H1 (cell line): ENCODE data around the gene DGKI.

Experiments
- CHD1 ChIP-seq: IDR thresholded peaks from 2 replicates; pipeline ENCODE4 v1.6.1; 2012; ENCODE audit warnings: low read depth, low read length, improper control_type of control experiment
- CHD2 ChIP-seq: IDR thresholded peaks from 2 replicates; pipeline ENCODE4 v1.6.1; 2012; ENCODE audit warnings: low read length, improper control_type of control experiment
- CREB1 ChIP-seq: IDR thresholded peaks from 2 replicates; pipeline ENCODE4 v1.6.1; 2012; ENCODE audit warnings: inconsistent platforms
- CTCF ChIP-seq, 3 experiments: IDR thresholded peaks; 1 replicate in 2 of 3; 2 replicates in 1 of 3; pipeline versions ENCODE4 v1.5.1 to v1.6.1; 2011; ENCODE audit warnings: low read length in 3 of 3, mild to moderate bottlenecking in 3 of 3, inconsistent platforms in 2 of 3, low read depth in 1 of 3, moderate library complexity in 1 of 3; ENCODE audit not compliant: insufficient read depth in 1 of 3; ENCODE audit errors: control extremely low read depth in 1 of 3
- EP300 ChIP-seq, 2 experiments: IDR thresholded peaks; 1 replicate in 1 of 2; 2 replicates in 1 of 2; pipeline ENCODE4 v1.6.1; 2011 to 2012; ENCODE audit warnings: low read depth in 2 of 2, low read length in 2 of 2, mild to moderate bottlenecking in 2 of 2, borderline replicate concordance in 1 of 2, inconsistent platforms in 1 of 2, moderate library complexity in 1 of 2
- EZH2 ChIP-seq: fragments of 200-600 bp; sonication (generic); IDR thresholded peaks from 2 replicates; pipeline ENCODE4 v1.7.1; 2012; ENCODE audit warnings: low read depth, mild to moderate bottlenecking, moderate library complexity, low read length, inconsistent platforms; ENCODE audit not compliant: severe bottlenecking
- JUN ChIP-seq: IDR thresholded peaks from 2 replicates; pipeline ENCODE4 v1.6.1; 2011; ENCODE audit warnings: low read depth, mild to moderate bottlenecking, improper control_type of control experiment, low read length
- KDM5A ChIP-seq: fragments of 200-600 bp; IDR thresholded peaks from 2 replicates; pipeline ENCODE4 v1.7.1; 2012; ENCODE audit warnings: mild to moderate bottlenecking, low read length, inconsistent platforms, mixed read lengths
- PHF8 ChIP-seq: fragments of 200-600 bp; sonication (generic); conservative IDR thresholded peaks from 2 replicates; pipeline ENCODE4 v1.7.1; 2012; ENCODE audit warnings: low read depth, mild to moderate bottlenecking, inconsistent platforms, low read length, moderate library complexity
- POLR2AphosphoS5 ChIP-seq: IDR thresholded peaks from 2 replicates; pipeline ENCODE4 v1.6.1; 2011; ENCODE audit warnings: low read depth, low read length
- SP1 ChIP-seq: IDR thresholded peaks from 2 replicates; pipeline ENCODE4 v1.6.1; 2011; ENCODE audit warnings: low read depth, low read length
- TCF12 ChIP-seq: IDR thresholded peaks from 2 replicates; pipeline ENCODE4 v1.6.1; 2011; ENCODE audit warnings: low read depth, mild to moderate bottlenecking, low read length
- YY1 ChIP-seq: IDR thresholded peaks from 2 replicates; pipeline ENCODE4 v1.6.1; 2011; ENCODE audit warnings: low read depth, mild to moderate bottlenecking, low read length
- TF ChIP-seq, protein P1 (sequence below): IDR thresholded peaks from 2 replicates; pipeline ENCODE4 v1.6.1; 2011; ENCODE audit warnings: low read length, improper control_type of control experiment

DNA sequence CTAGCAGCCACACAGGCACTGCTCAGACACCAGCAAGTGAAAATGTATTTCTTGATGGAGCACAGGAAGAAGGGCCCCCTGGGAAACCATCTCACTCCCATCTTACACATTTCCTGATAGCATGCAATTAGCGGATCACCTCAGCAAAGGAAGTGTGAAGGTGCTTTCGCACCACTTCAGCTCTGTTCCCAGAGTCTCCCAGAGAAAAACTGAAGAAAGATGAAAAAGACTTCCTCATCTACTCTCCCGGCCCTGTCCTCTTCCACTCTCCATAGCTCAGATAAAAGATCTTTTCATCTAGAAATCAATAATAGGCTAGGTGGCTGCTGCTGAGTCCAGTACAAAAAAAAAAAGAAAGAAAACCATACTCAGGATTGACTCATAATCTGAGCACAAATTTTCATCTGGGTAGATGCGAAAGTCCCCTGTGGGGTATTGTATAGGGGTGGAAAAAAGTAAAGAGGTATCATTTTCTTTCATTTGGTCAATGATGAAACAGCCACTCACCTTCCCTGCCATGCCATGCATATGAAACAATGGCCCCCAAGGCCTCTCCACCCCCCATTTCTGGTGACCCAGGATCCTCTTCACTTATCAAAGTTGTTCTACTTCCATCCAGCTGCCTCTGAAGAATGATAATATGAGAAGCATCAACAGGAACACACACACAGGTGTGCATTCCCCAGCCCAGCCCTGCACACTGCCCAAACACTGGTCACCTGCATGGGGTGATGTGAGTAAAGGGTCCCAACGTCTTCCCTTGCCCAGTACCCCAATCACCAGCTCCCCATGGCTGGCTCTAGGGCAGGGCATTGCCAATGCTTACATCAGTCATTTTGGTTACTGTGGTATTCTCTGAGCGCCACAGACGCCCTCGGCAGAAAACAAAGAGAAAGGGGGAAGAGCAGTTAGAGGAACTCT is 48.8 kb upstream of the DGKI start:
- no peak for TF ChIP-seq CREB1
- TF ChIP-seq CTCF (IDR thresholded peaks at IDR 0.05; ENCODE audit: control extremely low read depth in 1 of 3, insufficient read depth in 1 of 3, low read depth in 1 of 3, low read length in 3 of 3) = no peak
- no peak for TF ChIP-seq TCF12
- no peak for TF ChIP-seq CHD2
- TF ChIP-seq POLR2AphosphoS5 = no peak
- no peak for TF ChIP-seq YY1
- TF ChIP-seq KDM5A = no peak
- TF ChIP-seq JUN = no peak
- no peak for TF ChIP-seq CHD1
- TF ChIP-seq, protein P1, sequence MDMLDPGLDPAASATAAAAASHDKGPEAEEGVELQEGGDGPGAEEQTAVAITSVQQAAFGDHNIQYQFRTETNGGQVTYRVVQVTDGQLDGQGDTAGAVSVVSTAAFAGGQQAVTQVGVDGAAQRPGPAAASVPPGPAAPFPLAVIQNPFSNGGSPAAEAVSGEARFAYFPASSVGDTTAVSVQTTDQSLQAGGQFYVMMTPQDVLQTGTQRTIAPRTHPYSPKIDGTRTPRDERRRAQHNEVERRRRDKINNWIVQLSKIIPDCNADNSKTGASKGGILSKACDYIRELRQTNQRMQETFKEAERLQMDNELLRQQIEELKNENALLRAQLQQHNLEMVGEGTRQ = no peak
- no peak for TF ChIP-seq SP1
- TF ChIP-seq PHF8 = no peak
- no peak for TF ChIP-seq EP300 (IDR thresholded peaks at IDR 0.05; ENCODE audit: borderline replicate concordance in 1 of 2, low read depth in 2 of 2, low read length in 2 of 2)
- no peak for TF ChIP-seq EZH2
